ENCODE measurements around the gene SHISA9.

- TF ChIP-seq, protein P1, sequence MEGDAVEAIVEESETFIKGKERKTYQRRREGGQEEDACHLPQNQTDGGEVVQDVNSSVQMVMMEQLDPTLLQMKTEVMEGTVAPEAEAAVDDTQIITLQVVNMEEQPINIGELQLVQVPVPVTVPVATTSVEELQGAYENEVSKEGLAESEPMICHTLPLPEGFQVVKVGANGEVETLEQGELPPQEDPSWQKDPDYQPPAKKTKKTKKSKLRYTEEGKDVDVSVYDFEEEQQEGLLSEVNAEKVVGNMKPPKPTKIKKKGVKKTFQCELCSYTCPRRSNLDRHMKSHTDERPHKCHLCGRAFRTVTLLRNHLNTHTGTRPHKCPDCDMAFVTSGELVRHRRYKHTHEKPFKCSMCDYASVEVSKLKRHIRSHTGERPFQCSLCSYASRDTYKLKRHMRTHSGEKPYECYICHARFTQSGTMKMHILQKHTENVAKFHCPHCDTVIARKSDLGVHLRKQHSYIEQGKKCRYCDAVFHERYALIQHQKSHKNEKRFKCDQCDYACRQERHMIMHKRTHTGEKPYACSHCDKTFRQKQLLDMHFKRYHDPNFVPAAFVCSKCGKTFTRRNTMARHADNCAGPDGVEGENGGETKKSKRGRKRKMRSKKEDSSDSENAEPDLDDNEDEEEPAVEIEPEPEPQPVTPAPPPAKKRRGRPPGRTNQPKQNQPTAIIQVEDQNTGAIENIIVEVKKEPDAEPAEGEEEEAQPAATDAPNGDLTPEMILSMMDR (IDR thresholded peaks at IDR 0.05): no peak
- TF ChIP-seq POLR2A (IDR thresholded peaks at IDR 0.05): no peak
Observed at GRCh38 chr16:13154799-13155198, 253.4 kb downstream of the SHISA9 start.
